Neural progenitor cell (in vitro differentiated cells): Measurements from ENCODE around the gene GUCY2C.

Experiments
- EZH2 ChIP-seq: fragments of 200-600 bp; sonication (generic); IDR thresholded peaks from 2 replicates; pipeline ENCODE4 v1.6.1; 2017; ENCODE audit warnings: antibody characterized with exemption, mild to moderate bottlenecking, moderate library complexity
- EZH2phosphoT487 ChIP-seq: fragments of 200-600 bp; sonication (generic); IDR thresholded peaks from 2 replicates; pipeline ENCODE4 v1.6.1; 2017; ENCODE audit warnings: antibody characterized with exemption
- TF ChIP-seq, protein P1 (sequence below): fragments of 200-600 bp; sonication (generic); IDR thresholded peaks from 2 replicates; pipeline ENCODE4 v1.5.1; 2017; ENCODE audit warnings: antibody characterized with exemption, mild to moderate bottlenecking

DNA sequence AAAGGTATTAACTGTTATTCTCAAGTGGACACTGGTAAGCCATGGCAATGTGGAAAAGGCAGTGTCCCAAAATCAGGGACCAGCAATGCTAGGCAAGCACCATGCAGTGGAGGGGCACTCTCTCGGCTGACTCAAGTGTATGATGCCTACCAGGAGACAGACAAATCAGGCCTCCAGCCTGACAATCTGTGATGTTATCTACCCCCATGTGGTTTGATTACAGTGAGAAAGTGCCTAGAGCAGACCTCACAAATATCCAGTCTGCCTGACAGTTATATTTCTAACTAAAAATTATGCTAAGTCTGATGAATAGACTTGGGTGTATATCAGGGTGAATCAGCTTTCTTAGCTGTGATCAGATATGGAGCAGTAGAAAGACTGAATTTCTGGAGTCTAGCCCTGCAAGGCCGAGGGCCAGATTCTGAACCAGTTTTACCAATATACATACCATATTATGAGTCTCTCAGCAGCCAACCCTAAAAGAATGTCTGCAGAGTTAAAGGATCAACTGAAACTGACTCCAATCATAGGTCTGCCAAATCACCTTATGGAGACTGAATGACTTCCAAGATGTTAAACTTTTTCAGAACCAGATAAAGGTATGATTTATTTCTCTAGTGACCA lies 132.0 kb downstream of the GUCY2C start:
- TF ChIP-seq, protein P1, sequence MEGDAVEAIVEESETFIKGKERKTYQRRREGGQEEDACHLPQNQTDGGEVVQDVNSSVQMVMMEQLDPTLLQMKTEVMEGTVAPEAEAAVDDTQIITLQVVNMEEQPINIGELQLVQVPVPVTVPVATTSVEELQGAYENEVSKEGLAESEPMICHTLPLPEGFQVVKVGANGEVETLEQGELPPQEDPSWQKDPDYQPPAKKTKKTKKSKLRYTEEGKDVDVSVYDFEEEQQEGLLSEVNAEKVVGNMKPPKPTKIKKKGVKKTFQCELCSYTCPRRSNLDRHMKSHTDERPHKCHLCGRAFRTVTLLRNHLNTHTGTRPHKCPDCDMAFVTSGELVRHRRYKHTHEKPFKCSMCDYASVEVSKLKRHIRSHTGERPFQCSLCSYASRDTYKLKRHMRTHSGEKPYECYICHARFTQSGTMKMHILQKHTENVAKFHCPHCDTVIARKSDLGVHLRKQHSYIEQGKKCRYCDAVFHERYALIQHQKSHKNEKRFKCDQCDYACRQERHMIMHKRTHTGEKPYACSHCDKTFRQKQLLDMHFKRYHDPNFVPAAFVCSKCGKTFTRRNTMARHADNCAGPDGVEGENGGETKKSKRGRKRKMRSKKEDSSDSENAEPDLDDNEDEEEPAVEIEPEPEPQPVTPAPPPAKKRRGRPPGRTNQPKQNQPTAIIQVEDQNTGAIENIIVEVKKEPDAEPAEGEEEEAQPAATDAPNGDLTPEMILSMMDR: no peak
- TF ChIP-seq EZH2phosphoT487: no peak
- TF ChIP-seq EZH2: no peak
